ENCODE measurements around the gene DUOX2. TPM values are rescaled to one million over a fixed set of nuclear protein-coding genes. Genes with fewer than 3 reads are reported as not detected.

DUOX2 gene
- total and polyA plus RNA-seq, 2 experiments from 2014 or later: not detected

GRCh38 chr15:45143946-45144345 is 30.0 kb upstream of the DUOX2 start:
- peaks cover 3% of the 10 kb centered on the region for H3K27me3 Mint-ChIP-seq (ENCODE audit: insufficient read depth, low read depth, poor library complexity)
- TF ChIP-seq, protein P1, sequence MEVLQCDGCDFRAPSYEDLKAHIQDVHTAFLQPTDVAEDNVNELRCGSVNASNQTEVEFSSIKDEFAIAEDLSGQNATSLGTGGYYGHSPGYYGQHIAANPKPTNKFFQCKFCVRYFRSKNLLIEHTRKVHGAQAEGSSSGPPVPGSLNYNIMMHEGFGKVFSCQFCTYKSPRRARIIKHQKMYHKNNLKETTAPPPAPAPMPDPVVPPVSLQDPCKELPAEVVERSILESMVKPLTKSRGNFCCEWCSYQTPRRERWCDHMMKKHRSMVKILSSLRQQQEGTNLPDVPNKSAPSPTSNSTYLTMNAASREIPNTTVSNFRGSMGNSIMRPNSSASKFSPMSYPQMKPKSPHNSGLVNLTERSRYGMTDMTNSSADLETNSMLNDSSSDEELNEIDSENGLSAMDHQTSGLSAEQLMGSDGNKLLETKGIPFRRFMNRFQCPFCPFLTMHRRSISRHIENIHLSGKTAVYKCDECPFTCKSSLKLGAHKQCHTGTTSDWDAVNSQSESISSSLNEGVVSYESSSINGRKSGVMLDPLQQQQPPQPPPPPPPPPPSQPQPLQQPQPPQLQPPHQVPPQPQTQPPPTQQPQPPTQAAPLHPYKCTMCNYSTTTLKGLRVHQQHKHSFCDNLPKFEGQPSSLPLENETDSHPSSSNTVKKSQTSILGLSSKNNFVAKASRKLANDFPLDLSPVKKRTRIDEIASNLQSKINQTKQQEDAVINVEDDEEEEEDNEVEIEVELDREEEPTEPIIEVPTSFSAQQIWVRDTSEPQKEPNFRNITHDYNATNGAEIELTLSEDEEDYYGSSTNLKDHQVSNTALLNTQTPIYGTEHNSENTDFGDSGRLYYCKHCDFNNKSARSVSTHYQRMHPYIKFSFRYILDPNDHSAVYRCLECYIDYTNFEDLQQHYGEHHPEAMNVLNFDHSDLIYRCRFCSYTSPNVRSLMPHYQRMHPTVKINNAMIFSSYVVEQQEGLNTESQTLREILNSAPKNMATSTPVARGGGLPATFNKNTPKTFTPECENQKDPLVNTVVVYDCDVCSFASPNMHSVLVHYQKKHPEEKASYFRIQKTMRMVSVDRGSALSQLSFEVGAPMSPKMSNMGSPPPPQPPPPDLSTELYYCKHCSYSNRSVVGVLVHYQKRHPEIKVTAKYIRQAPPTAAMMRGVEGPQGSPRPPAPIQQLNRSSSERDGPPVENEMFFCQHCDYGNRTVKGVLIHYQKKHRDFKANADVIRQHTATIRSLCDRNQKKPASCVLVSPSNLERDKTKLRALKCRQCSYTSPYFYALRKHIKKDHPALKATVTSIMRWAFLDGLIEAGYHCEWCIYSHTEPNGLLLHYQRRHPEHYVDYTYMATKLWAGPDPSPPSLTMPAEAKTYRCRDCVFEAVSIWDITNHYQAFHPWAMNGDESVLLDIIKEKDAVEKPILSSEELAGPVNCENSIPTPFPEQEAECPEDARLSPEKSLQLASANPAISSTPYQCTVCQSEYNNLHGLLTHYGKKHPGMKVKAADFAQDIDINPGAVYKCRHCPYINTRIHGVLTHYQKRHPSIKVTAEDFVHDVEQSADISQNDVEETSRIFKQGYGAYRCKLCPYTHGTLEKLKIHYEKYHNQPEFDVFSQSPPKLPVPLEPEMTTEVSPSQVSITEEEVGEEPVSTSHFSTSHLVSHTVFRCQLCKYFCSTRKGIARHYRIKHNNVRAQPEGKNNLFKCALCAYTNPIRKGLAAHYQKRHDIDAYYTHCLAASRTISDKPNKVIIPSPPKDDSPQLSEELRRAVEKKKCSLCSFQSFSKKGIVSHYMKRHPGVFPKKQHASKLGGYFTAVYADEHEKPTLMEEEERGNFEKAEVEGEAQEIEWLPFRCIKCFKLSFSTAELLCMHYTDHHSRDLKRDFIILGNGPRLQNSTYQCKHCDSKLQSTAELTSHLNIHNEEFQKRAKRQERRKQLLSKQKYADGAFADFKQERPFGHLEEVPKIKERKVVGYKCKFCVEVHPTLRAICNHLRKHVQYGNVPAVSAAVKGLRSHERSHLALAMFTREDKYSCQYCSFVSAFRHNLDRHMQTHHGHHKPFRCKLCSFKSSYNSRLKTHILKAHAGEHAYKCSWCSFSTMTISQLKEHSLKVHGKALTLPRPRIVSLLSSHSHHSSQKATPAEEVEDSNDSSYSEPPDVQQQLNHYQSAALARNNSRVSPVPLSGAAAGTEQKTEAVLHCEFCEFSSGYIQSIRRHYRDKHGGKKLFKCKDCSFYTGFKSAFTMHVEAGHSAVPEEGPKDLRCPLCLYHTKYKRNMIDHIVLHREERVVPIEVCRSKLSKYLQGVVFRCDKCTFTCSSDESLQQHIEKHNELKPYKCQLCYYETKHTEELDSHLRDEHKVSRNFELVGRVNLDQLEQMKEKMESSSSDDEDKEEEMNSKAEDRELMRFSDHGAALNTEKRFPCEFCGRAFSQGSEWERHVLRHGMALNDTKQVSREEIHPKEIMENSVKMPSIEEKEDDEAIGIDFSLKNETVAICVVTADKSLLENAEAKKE (CRISPR knock-in tag; IDR thresholded peaks at IDR 0.05): no peak
- TF ChIP-seq NANOG (IDR thresholded peaks at IDR 0.05; ENCODE audit: borderline replicate concordance) (no peak), STAT1 (IDR thresholded peaks at IDR 0.05; ENCODE audit: unreplicated experiment) (no peak), ZNF114 (CRISPR knock-in tag; IDR thresholded peaks at IDR 0.05) (no peak), EZH2 (IDR thresholded peaks at IDR 0.05; ENCODE audit: low read depth, unreplicated experiment) (no peak), JUNB (IDR thresholded peaks at IDR 0.05; ENCODE audit: unreplicated experiment) (no peak), POLR2AphosphoS5 (IDR thresholded peaks at IDR 0.05; ENCODE audit: low read depth) (no peak)
- TF ChIP-seq, protein P2, sequence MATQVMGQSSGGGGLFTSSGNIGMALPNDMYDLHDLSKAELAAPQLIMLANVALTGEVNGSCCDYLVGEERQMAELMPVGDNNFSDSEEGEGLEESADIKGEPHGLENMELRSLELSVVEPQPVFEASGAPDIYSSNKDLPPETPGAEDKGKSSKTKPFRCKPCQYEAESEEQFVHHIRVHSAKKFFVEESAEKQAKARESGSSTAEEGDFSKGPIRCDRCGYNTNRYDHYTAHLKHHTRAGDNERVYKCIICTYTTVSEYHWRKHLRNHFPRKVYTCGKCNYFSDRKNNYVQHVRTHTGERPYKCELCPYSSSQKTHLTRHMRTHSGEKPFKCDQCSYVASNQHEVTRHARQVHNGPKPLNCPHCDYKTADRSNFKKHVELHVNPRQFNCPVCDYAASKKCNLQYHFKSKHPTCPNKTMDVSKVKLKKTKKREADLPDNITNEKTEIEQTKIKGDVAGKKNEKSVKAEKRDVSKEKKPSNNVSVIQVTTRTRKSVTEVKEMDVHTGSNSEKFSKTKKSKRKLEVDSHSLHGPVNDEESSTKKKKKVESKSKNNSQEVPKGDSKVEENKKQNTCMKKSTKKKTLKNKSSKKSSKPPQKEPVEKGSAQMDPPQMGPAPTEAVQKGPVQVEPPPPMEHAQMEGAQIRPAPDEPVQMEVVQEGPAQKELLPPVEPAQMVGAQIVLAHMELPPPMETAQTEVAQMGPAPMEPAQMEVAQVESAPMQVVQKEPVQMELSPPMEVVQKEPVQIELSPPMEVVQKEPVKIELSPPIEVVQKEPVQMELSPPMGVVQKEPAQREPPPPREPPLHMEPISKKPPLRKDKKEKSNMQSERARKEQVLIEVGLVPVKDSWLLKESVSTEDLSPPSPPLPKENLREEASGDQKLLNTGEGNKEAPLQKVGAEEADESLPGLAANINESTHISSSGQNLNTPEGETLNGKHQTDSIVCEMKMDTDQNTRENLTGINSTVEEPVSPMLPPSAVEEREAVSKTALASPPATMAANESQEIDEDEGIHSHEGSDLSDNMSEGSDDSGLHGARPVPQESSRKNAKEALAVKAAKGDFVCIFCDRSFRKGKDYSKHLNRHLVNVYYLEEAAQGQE (IDR thresholded peaks at IDR 0.05; ENCODE audit: unreplicated experiment): no peak
- H3K9me3 Mint-ChIP-seq: no peaks in the 10 kb centered on the region
- no peaks in the 10 kb centered on the region for H3K79me2 ChIP-seq (replicated peaks; ENCODE audit: insufficient read depth)
- H3K36me3 Mint-ChIP-seq (ENCODE audit: low read depth): no peaks in the 10 kb centered on the region
- DNase-seq (ENCODE audit: low spot score) (no peak), ATAC-seq (no peak)
- no peaks in the 10 kb centered on the region for H3F3A ChIP-seq (replicated peaks; ENCODE audit: low read depth)
- no peaks in the 10 kb centered on the region for H3K27me3 ChIP-seq (ENCODE audit: insufficient read depth)
- no peaks in the 10 kb centered on the region for H3K36me3 ChIP-seq (ENCODE audit: insufficient read depth)
- H3K9me2 ChIP-seq (ENCODE audit: insufficient read depth): no peaks in the 10 kb centered on the region
- H3K4me2 ChIP-seq: no peak overlapping the region
- H3K4me3 ChIP-seq: no peak overlapping the region
- peaks cover 3% of the 10 kb centered on the region; the same call in 1 of the 3 replicates for H3K4me1 Mint-ChIP-seq
- no peak overlapping the region for H3K27ac ChIP-seq (ENCODE audit: low read depth)
- H3K27ac Mint-ChIP-seq: no peak overlapping the region
- H2AFZ ChIP-seq: no peak overlapping the region
- no peaks in the 10 kb centered on the region for H3K4me1 ChIP-seq (ENCODE audit: insufficient read depth)
- H3K4me3 Mint-ChIP-seq: no peak overlapping the region
- H4K20me1 ChIP-seq (replicated peaks; ENCODE audit: insufficient read depth): no peaks in the 10 kb centered on the region
